ENCODE measurements around the gene SLC36A3. TPM values are rescaled to one million over a fixed set of nuclear protein-coding genes. Genes with fewer than 3 reads are reported as not detected.

SLC36A3 gene
- total and polyA plus RNA-seq, 4 donors, result not detected

GRCh38 chr5:151344088-151344487 lies 40.5 kb upstream of the SLC36A3 start:
- no peak overlapping the region for H3K9ac ChIP-seq (ENCODE audit: insufficient read depth in 1 of 2, low read length in 2 of 2)
- H3K4me3 ChIP-seq, result no peak overlapping the region
- WGBS, 2 donors, result 88 to 91% methylated on average over 7 of the region's 7 CpGs
- DNase-seq, result no peak
- H3K36me3 ChIP-seq (ENCODE audit: control insufficient read depth in 4 of 4, insufficient read depth in 4 of 4, low read length in 4 of 4), result no peaks in the 10 kb centered on the region
- peaks cover 0 to 2% (median 0%) of the 10 kb centered on the region in 3 donors for H3K27me3 ChIP-seq (ENCODE audit: control insufficient read depth in 3 of 3, insufficient read depth in 3 of 3, low read length in 2 of 3)
- TF ChIP-seq CTCF (IDR thresholded peaks at IDR 0.05; ENCODE audit: control extremely low read depth, extremely low read depth), result no peak
- peaks cover 0 to 8% (median 0%) of the 10 kb centered on the region in 5 donors for H3K4me1 ChIP-seq (ENCODE audit: control insufficient read depth in 5 of 5, insufficient read depth in 5 of 5, low read length in 5 of 5)
- ATAC-seq (ENCODE audit: insufficient read depth, low FRiP score), result no peak
- peaks cover 0 to 5% (median 0%) of the 10 kb centered on the region in 4 donors for H3K9me3 ChIP-seq (ENCODE audit: control insufficient read depth in 4 of 4, insufficient read depth in 3 of 4, low read length in 3 of 4)
- H3K27ac ChIP-seq (ENCODE audit: low read depth in 1 of 2, low read length in 1 of 2), result no peak overlapping the region

- Histone ChIP-seq H3K27me3 (ENCODE audit: control insufficient read depth in 3 of 3, insufficient read depth in 3 of 3, low read length in 2 of 3) (peaks cover 0 to 6% (median 2%) of the 10 kb centered on the region in 3 donors), H3K4me1 (ENCODE audit: control insufficient read depth in 5 of 5, insufficient read depth in 5 of 5, low read length in 5 of 5) (peaks cover 0 to 5% (median 0%) of the 10 kb centered on the region in 5 donors), H3K9ac (ENCODE audit: insufficient read depth in 1 of 2, low read length in 2 of 2) (no peak overlapping the region), H3K9me3 (ENCODE audit: control insufficient read depth in 4 of 4, insufficient read depth in 3 of 4, low read length in 3 of 4) (peaks cover 0 to 5% (median 0%) of the 10 kb centered on the region in 4 donors), H3K27ac (ENCODE audit: low read depth in 1 of 2, low read length in 1 of 2) (no peak overlapping the region), H3K4me3 (no peak overlapping the region), H3K36me3 (ENCODE audit: control insufficient read depth in 4 of 4, insufficient read depth in 4 of 4, low read length in 4 of 4) (no peaks in the 10 kb centered on the region)
- no peak for ATAC-seq (ENCODE audit: insufficient read depth, low FRiP score)
- TF ChIP-seq CTCF (IDR thresholded peaks at IDR 0.05; ENCODE audit: control extremely low read depth, extremely low read depth), result no peak
- DNase-seq, result no peak
- WGBS, 2 donors, result 74 to 76% methylated on average over 3 of the region's 3 CpGs
Measured at GRCh38 chr5:151340004-151340403, 36.4 kb upstream of the SLC36A3 start.

- DNase-seq (no peak), ATAC-seq (ENCODE audit: insufficient read depth, low FRiP score) (no peak)
- Histone ChIP-seq H3K4me3 (no peak overlapping the region), H3K9ac (ENCODE audit: insufficient read depth in 1 of 2, low read length in 2 of 2) (no peak overlapping the region), H3K9me3 (ENCODE audit: control insufficient read depth in 4 of 4, insufficient read depth in 3 of 4, low read length in 3 of 4) (peaks cover 0 to 2% (median 0%) of the 10 kb centered on the region in 4 donors), H3K27ac (ENCODE audit: low read depth in 1 of 2, low read length in 1 of 2) (no peak overlapping the region), H3K36me3 (ENCODE audit: control insufficient read depth in 4 of 4, insufficient read depth in 4 of 4, low read length in 4 of 4) (no peaks in the 10 kb centered on the region), H3K27me3 (ENCODE audit: control insufficient read depth in 3 of 3, insufficient read depth in 3 of 3, low read length in 2 of 3) (peaks cover 0 to 6% (median 0%) of the 10 kb centered on the region in 3 donors), H3K4me1 (ENCODE audit: control insufficient read depth in 5 of 5, insufficient read depth in 5 of 5, low read length in 5 of 5) (no peaks in the 10 kb centered on the region)
- TF ChIP-seq CTCF (IDR thresholded peaks at IDR 0.05; ENCODE audit: control extremely low read depth, extremely low read depth), result no peak
- 82 to 91% methylated on average over 4 of the region's 4 CpGs for WGBS, 2 donors
Measured at GRCh38 chr5:151338734-151339133, 35.2 kb upstream of the SLC36A3 start.

GRCh38 chr5:151332857-151333256 lies 29.3 kb upstream of the SLC36A3 start:
- Histone ChIP-seq H3K9me3 (ENCODE audit: control insufficient read depth in 4 of 4, insufficient read depth in 3 of 4, low read length in 3 of 4) (no peaks in the 10 kb centered on the region), H3K27me3 (ENCODE audit: control insufficient read depth in 3 of 3, insufficient read depth in 3 of 3, low read length in 2 of 3) (peaks cover 0 to 4% (median 0%) of the 10 kb centered on the region in 3 donors), H3K4me1 (ENCODE audit: control insufficient read depth in 5 of 5, insufficient read depth in 5 of 5, low read length in 5 of 5) (no peaks in the 10 kb centered on the region), H3K9ac (ENCODE audit: insufficient read depth in 1 of 2, low read length in 2 of 2) (no peak overlapping the region), H3K36me3 (ENCODE audit: control insufficient read depth in 4 of 4, insufficient read depth in 4 of 4, low read length in 4 of 4) (no peaks in the 10 kb centered on the region), H3K27ac (ENCODE audit: low read depth in 1 of 2, low read length in 1 of 2) (no peak overlapping the region), H3K4me3 (no peak overlapping the region)
- 92 to 94% methylated on average over 2 of the region's 2 CpGs for WGBS, 2 donors
- no peak for DNase-seq
- TF ChIP-seq CTCF (IDR thresholded peaks at IDR 0.05; ENCODE audit: control extremely low read depth, extremely low read depth), result no peak
- ATAC-seq (ENCODE audit: insufficient read depth, low FRiP score), result no peak
